NCI-H2107 treated with DMSO at 0.1 percent for 48 hours (cell line): ENCODE data around the gene ACO1.

Source experiments
- DNase-seq: peaks from one replicate; lab custom pipeline; 2025; ENCODE audit not compliant: unreplicated experiment; lab: John Stamatoyannopoulos, UW

ACO1 gene

DNA sequence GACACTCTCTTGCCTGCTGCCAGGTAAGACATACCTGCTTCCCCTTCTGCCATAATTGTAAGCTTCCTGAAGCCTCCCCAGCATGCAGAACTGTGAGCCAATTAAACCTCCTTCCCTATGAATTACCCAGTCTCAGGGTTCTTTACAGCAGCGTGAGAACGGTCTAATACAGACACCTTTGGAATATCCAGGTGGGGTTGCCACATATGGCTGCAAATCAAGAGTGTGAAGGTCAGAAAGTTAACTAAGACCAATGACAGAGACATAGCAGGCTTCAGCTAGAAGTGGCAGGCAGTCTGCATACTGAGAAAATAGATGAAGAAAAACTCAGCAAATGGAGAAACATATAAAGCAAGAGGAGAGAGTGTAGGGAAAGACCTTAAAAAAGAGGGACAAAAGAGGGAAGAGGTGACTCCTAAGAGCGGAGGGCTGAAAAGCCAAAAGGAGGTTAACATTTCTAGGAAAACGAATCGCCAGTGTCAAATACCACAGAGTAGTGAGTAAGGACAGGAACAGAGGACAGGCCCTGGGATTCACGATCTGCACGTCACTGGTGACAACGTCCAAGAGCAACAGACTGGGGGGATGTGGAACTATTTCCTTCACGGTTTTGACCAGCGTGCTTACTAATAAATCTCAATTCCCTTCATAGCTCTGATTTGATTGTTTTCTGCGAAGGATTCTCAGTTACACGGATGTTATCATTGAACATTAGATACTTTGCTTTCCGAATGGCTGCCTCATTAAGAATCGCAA is 1.7 kb upstream of the ACO1 start:
- no peak for DNase-seq

DNA sequence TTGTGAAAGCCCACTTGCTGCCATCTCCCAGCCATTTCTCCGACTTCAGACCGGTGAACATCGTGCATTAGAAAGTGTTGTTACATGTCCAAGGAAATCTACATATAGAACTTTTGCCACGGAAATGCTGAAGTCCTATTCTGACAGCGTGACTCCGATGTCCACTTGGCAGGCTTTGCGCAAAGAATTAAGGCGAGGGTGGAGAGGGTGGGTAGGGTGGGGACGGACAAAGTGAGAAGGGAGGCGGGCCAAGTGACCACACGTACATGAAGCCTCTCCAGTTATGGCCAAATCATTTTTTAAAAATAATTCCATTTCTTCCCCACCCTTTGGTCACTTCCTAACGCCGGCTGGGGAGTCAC is 460 bp upstream of the ACO1 start:
- no peak for DNase-seq

DNA sequence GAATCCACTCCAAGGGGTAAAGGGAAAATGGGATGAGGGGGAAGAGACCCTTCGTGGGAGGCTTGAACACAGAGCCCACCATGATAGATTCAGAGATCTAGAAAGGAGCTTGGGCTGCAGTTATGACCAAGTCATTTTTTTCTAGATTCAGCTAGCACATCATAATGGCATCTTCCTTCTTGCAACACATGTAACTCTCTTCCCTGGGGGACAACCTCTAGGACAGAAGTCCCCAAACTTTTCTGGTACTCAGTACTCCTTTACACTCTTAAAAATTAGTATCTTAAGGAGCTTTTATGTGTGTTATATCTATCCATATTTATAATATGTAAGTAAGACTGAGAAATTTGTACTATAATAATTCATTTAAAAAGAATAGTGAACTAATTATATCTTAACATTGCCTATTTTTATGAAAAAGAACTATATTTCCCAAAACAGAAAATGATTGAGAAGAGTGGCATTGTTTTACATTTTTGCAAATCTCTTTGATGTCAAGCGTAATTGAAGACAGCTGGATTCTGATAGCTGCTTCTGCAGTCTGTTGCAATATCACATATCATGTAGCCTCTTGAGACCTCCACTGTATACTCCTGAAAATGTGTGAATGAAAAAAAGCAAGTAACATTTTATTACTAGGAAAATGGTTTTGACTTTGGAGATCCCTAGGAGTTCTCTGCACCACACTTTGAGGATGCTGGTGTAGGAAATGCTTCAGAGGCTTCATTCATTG is 875 bp downstream of the ACO1 start:
- DNase-seq: no peak

DNA sequence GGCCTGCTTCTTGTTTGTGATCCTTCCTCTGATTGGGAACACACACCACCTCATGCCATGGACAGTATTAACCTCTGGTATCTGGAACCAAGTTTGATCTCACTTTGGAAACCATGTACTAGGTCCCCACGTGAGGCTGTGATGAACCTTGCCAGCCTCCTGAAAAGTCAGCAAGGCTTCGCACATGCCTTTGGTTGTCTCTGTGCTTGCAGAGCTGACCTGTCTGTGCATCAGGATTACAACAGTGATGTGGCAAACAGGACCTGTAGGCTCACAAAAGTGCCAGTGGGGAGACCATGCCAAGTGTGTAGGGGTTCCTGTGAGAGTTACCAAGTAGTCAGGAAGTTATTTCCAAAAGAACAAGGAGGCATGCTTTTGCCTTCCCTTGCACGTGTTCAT is 1.4 kb downstream of the ACO1 start:
- DNase-seq: no peak

DNA sequence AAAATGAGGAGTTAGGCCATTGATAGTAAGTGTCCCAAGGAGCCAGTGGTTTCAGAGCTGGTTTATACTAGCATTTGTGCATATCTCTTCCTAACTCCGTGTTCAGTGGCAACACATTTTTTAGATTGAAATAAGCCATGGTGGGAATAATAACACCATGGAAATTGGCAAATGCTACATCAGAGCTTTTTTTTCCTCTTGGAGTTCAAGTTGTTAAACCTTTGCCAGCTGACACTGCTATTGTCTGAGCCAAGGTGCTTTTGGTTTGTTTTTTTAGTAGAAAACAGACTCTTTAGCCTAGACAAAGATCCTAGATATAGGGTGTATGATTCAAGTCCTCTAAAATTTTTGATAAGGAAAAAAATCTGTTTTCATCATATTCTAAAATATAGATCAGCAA is 2.8 kb downstream of the ACO1 start:
- no peak for DNase-seq

DNA sequence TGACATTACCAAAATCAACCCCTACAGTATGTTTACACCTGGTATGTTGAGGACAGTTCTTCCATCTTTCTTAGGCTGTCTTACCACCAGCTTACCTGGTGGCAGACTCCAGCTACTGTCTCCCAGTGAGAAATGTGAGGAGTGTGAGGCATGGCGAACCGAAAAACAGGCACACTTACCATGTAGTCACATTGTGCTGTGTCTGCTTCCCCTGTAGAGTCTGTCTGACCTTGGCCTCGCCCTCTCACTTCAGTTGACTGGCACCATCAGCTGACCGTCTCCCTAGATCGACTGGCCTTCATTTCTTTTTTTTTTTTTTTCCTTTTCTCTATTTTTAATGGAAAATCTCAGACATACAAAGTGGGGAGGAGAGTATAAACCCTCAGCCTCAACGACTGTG is 4.9 kb downstream of the ACO1 start:
- DNase-seq: no peak

DNA sequence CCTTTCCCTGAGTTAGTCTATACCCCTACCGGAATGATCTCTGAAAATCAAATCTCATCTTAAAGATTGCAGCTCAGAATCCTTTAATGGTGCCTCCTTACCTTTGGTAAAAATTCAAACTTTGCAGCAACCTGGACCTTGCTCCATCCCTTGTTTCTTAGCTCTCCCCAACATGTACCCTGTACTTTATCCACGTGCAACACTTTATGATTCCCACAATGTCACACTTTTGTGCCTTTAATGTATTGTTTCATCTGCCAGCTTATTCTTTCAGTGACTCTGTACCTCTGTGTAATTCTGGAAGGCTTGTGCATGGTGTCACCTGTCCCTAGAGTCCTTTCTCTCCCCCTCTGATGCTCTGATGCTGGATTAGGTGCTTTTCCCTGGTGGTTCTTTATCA is 9.5 kb downstream of the ACO1 start:
- DNase-seq: no peak

DNA sequence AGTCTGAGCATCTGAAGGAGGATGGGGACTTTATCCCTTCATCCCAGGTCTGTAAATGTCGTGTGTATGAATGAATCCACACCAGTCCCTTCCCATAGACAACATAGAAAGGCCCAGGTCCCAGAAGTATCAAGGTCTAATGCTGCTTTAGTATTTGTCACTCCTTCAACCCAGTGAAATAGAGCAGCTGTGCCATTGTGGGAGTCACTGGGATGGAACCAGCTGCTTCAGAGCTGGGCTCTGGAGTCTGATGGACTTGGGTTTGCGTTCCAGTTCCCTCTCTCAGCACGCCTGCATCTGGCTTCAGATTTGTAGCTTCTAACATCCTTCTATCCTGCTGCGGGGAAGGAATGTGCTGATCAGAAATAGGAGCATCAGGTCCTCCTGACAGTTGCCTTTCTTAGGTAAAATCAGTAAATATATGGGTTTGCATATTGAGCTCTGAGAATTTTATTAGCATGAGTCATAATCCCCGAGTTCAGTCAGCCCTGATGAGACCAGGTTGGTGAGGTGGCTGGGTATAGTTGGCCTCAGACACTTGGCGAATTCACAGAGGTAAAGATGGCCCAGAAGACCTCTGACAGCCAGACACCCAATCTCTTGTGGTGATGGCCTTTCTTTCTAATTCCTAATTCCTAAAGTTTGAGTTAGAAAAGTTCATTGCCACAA is 10.1 kb downstream of the ACO1 start:
- no peak for DNase-seq

DNA sequence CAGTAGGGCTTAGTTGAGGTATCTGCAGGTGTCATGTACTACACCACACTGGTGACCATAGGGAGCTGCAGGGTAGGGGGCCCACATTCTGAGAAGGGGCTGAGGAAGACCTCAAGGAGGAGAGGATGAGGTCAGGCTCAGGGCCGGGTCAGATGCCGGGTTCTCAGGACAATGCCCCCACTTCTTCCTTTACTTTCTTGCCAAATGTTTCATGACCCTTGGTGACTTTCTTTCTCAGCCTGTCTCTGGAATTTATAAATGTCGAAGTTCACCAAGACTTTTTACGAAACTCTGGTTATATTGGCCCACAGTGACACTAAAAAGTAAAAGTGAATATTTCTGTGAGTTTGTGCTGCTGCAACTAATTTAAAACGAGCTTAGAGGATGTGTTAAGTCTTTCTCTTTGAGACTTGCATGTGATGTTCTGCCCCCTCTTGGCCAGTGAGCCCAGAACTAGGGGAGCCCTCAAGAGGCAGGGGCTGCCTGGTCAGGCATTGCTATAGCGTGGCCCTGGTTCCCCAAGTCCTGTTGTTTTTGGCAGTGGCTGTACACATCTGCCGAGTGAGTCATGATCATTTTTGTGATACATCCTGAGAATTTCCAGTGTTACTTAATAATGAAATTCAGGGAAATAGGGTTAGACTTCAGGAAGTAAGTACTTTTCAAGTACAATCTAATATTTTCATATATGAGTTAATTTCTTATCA is 11.2 kb downstream of the ACO1 start:
- DNase-seq: no peak

DNA sequence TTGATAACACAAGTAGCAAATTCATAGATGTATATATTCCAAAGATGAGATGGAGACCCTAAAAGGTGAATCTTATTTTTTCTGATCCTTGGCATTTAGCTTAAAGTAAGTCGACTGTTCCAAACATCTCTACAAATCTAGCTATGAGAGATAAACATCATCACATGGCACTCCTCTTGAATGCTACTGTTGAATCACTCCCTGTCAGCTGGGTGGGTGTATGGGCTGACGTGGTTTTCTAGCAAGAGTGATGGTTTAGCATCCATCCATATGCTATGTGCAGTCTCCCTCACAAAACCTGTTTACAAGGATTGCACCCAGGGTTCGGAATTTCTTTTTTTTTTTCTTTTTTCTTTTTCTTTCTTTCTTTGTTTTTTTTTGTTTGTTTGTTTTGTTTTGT is 13.8 kb downstream of the ACO1 start:
- no peak for DNase-seq

DNA sequence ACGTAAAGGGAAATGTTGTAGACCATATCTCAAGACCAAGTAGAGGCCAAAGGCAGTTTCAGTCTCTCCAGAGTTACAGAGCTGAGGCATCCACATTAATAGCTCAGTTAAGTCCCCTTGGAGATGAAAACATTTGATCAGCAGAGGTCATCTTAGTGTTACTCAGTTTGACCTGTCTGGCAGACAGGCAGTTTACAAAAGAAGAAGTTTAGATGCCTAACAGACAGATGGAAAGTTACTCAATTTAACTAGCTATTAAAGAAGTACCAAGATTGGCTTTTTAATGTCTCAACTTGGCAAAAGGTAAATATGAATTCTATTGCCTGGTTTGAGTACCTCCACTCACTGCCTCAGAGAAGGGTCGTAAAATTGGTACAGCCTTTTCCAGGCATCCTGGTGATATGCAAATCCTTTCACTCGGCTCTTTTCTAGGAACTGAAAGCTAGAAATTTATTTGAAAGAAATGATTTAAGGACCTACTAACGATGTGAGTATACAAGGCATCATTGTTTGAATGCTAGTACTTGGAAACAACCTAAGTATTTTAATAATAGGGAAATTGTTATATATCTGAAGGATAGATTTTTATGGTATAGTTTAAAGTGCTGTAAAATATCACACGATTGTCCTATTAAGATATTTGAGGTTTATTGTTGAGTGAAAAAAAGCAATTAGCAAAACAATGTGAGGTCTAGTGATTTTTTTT is 14.8 kb downstream of the ACO1 start:
- no peak for DNase-seq

DNA sequence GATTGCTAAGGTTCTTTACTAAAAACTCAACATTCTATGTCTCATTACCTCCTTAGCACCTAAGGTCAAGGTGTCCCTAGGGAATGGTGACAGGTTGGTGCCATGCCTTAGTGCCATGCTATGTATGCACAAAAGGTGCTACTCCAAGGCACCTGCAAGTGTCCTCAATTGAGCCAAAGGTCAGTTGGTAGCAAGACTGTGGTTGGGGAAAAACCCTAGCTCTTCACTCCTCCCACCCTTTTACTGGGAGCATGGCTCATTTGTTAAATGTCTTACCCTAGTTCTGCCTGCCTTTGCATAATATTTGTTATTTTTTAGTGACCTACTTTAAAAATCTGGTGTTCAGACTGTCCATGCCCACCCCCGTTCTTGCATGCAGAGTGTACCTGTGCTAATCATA is 17.0 kb downstream of the ACO1 start:
- DNase-seq: no peak

DNA sequence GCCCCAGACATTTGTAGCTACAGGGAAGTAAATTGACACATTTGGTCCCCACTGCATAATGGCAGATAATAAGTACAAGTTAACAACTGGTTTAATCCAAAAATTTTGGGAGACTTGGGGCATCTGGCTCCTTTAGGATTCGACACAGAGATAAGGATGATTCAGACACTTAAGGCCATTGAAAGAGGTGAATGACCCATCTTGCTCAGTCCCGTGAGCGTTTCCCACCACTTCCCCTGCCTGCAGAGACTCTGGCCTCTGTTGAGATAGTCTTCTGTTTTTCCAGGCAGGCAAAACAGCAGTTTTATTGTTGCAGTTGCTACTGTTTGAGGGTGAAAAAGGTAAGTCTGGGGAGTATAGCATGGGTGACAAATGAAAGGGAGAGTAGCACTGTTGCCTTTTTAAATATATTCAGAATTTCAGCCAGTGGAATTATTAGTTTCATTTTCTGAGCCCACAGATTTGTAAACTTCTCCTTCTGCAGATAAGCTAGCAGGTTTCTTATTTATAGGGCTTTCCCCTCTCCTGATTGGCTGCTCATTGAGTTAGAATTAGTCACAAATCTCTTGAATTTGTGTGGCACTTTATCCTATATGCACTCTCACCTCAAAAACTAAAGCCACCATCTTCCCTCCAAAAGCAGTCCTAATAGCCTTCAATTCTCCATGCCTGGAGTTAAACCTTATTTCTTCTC is 19.3 kb downstream of the ACO1 start:
- no peak for DNase-seq

DNA sequence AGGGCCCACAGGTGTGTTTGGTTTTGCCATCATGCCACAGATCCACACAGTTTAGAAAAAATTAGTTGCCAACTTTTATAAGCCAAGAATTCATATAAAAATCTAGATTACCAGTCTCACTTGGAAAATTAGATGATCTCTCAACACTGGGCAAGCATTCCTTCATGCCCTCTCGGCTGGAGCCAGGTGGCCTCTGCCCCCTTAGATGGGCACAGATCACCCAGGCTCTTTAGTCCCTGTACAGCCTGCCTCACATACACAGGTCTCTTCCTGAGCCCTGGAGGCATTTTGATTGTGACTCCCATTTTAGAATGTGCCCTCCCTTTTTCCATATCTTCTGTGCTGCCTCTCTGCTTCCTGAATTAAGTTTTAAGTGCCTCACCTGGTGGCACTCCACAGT is 20.0 kb downstream of the ACO1 start:
- DNase-seq: no peak

DNA sequence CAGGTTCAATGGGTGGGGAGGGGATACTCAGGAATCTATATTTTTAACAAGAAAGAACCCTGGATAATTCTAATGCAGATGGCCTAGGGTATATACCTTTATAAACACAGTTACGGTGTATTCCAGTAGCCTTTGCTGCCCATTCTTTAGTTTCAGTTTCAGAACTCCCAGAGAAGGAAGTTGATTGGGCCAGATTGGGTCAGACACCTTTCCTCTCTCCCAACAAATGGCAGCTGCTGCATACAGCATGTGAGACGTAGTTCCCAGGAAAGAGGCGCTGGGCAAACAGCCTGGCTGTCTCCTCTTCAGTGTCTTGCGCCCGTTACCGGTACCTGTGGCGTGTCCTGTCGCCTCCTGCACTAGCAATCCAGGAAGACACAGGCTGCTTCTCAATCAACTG is 20.4 kb downstream of the ACO1 start:
- no peak for DNase-seq

DNA sequence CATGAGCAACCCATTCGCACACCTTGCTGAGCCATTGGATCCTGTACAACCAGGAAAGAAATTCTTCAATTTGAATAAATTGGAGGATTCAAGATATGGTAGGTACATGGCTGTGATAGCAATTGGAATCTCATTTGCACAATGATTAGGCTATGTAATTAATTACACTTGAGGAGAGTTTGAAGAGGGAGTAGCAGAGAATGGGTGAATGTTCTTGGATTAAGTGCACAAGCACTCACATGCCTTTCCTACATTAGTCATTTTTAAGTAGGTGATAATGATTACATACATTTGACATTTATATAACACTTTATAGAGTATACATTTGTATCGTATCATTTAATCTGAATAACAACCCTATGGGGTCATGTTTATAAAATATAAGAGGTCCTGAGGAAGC is 21.1 kb downstream of the ACO1 start:
- DNase-seq: no peak

DNA sequence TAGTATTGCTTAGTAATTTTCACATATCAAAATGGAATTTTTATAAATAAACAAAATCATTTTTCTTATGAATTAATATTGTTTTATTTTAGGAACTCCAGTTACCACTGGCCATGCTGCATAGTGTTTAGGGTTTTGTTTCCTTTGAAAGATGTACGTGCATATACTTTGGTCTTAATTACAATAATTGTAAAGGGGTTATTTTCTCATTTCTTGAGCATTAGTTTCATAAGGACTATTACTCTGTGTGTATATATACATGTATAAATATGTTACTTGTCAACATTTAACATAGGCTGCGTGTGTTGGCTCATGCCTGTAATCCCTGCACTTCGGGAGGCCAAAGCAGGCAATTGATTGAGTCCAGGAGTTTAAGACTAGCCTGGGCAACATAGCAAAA is 21.6 kb downstream of the ACO1 start:
- DNase-seq: no peak

DNA sequence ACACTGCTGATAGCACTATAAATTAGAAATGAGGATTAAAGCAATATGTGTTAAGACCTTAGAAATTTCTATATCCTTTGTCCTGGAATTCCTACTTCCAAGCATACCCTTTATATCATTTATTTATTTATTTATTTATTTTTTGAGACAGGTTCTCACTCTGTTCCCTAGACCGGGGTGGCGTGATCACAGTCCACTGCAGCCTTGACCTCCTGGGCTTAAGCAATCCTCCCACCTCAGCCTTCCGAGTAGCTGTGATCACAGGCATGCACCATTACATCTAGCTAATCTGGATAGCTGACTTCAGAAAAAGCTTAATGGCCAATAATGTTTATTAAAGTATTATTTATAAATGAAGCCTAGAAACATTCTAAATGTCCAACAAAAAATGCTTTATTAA is 27.3 kb downstream of the ACO1 start:
- no peak for DNase-seq

DNA sequence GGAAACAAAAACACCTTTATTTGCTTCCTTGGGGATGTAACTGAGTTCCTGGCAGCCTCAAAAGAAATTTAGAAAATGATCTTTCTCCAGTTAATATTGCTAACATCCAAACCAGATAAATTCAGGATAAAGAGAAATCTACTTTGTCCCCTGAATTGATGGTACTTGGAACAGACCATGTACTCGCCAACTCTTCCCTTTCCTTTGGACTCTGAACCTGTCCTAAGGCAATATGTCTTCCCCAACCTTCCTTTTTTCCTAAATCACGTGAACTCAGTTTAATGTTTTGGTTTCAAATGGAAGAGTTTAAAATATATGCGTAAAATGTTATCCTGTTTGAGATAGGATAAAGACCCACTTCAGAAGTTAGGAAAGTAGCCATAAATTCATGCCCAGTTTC is 28.0 kb downstream of the ACO1 start:
- DNase-seq: no peak

DNA sequence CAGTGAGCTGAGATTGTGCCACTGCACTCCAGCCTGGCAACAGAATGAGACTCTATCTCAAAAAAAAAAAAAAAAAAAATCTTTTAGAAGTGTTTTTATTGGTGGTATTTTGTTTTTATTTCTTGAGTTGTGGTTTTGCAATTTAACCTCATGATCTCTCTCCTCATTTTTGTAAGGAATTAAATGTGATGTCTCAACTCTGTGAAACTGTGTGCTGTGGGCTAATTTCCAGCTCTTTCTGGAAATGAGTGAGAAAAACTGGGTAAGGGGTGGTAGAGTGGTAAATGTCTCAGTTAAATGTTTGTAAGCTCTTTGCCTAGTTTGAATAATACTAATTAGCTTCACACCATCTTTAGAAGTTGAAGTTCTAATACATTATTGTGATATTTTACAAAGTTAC is 29.0 kb downstream of the ACO1 start:
- DNase-seq: no peak

DNA sequence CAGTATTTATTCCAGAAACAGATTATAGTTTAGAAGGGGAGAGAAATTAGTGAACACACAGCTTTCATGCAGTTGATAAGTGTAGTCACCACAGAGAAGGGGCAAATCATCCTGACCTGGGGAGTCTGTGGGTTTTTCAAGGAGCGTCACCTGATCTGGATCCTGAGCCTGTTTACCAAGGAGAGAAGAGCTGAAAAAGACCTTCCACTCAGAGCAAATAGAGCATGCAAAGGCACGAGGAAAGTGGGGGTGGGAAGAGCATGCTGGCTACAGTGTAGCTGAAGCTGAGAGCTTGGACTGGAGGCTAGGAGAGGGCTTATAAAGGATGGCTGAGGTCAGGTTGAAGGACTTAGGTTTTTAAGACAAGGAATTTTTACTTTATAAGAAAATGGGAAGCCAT is 30.4 kb downstream of the ACO1 start:
- peak; percentile 15 for DNase-seq
